22Rv1 (cell line): ENCODE measurements around the gene CDC16.

Experiments
- ZFX ChIP-seq: fragments of 450-650 bp; IDR thresholded peaks from 2 replicates; pipeline ENCODE4 v1.6.1; 2017; ENCODE audit warnings: antibody characterized with exemption, borderline replicate concordance
- TF ChIP-seq, protein P1 (sequence below): fragments of 450-650 bp; IDR thresholded peaks from 2 replicates; pipeline ENCODE4 v1.5.1; 2017; ENCODE audit warnings: mild to moderate bottlenecking

DNA sequence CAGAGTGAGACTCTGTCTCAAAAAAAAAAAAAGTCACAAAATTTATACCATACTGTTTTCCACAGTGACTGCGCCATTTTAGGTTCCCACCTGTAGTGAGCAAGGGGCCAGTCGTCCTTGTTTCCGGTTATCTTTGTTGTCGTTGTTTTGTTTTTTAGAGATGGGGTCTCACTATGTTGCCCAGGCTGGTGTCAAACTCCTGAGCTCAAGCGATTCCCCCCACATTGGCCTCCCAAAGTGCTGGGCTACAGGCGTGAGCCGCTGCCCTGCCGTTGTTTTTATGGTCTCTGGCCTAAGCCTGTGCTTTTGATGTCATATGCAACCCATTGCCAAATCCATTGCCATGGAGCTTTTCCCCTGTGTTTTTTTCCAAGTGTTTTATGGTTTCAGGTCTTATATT is 50.0 kb downstream of the CDC16 start:
- TF ChIP-seq, protein P1, sequence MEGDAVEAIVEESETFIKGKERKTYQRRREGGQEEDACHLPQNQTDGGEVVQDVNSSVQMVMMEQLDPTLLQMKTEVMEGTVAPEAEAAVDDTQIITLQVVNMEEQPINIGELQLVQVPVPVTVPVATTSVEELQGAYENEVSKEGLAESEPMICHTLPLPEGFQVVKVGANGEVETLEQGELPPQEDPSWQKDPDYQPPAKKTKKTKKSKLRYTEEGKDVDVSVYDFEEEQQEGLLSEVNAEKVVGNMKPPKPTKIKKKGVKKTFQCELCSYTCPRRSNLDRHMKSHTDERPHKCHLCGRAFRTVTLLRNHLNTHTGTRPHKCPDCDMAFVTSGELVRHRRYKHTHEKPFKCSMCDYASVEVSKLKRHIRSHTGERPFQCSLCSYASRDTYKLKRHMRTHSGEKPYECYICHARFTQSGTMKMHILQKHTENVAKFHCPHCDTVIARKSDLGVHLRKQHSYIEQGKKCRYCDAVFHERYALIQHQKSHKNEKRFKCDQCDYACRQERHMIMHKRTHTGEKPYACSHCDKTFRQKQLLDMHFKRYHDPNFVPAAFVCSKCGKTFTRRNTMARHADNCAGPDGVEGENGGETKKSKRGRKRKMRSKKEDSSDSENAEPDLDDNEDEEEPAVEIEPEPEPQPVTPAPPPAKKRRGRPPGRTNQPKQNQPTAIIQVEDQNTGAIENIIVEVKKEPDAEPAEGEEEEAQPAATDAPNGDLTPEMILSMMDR: no peak
- TF ChIP-seq ZFX: no peak
